ENCODE data around the gene RASSF5. TPM values are rescaled to one million over a fixed set of nuclear protein-coding genes. Genes with fewer than 3 reads are reported as not detected.
"Not testable (repeated sequence)": the region's sequence is repeated elsewhere in the genome, so short reads cannot be mapped to it uniquely, and the experiment has no call there.

Gene RASSF5
- total RNA-seq, 1 experiment from 2014 or later = 12.4 TPM

GRCh38 chr1:206579747-206580437 lies 72.6 kb downstream of the RASSF5 start:
- Histone ChIP-seq H3K4me3 (no peak overlapping the region), H2AFZ (no peak overlapping the region), H3K36me3 (ENCODE audit: low read depth) (no peaks in the 10 kb centered on the region), H3K4me1 (replicated peaks; ENCODE audit: insufficient read depth) (peaks cover 10% of the 10 kb centered on the region; the same call in 1 of the 2 replicates), H3K9me2 (ENCODE audit: insufficient read depth) (no peaks in the 10 kb centered on the region), H3K27me3 (ENCODE audit: insufficient read depth, low read depth) (no peaks in the 10 kb centered on the region), H3K9me3 (ENCODE audit: insufficient read depth, low read depth) (no peaks in the 10 kb centered on the region), H3F3A (ENCODE audit: insufficient read depth, low read depth) (no peaks in the 10 kb centered on the region), H3K4me2 (no peak overlapping the region), H4K20me1 (ENCODE audit: insufficient read depth) (no peaks in the 10 kb centered on the region), H3K79me2 (ENCODE audit: low read depth) (no peaks in the 10 kb centered on the region), H3K27ac (no peak overlapping the region)
- TF ChIP-seq EZH2 (IDR thresholded peaks at IDR 0.05; ENCODE audit: low read depth) = no peak
- no peak for TF ChIP-seq CTCF (conservative IDR thresholded peaks at IDR 0.05)
- DNase-seq = peak in 1 of 2 experiments; percentile 52
- intact Hi-C loops (cut with micrococcal nuclease; ENCODE audit: unreplicated experiment) = loop anchor here (5.0 kb wide), 1 partner anchor 38 kb away; no protein-coding TSS in a partner anchor
- BruUV-seq (replicated peaks) = no TSS peak
- ChIA-PET CTCF (no interaction called here), POLR2A (ENCODE audit: unreplicated experiment) (no interaction called here)

- Histone ChIP-seq H3K4me2 (no peak overlapping the region), H3F3A (ENCODE audit: insufficient read depth, low read depth) (no peaks in the 10 kb centered on the region), H4K20me1 (ENCODE audit: insufficient read depth) (no peaks in the 10 kb centered on the region), H3K27me3 (ENCODE audit: insufficient read depth, low read depth) (no peaks in the 10 kb centered on the region), H3K79me2 (ENCODE audit: low read depth) (no peaks in the 10 kb centered on the region), H2AFZ (no peak overlapping the region), H3K9me3 (ENCODE audit: insufficient read depth, low read depth) (no peaks in the 10 kb centered on the region), H3K36me3 (ENCODE audit: low read depth) (no peaks in the 10 kb centered on the region), H3K4me1 (replicated peaks; ENCODE audit: insufficient read depth) (peaks cover 10% of the 10 kb centered on the region; the same call in 1 of the 2 replicates), H3K9me2 (ENCODE audit: insufficient read depth) (no peaks in the 10 kb centered on the region), H3K4me3 (no peak overlapping the region), H3K27ac (no peak overlapping the region)
- ChIA-PET CTCF (no interaction called here), POLR2A (ENCODE audit: unreplicated experiment) (no interaction called here)
- TF ChIP-seq CTCF (conservative IDR thresholded peaks at IDR 0.05) (no peak), EZH2 (IDR thresholded peaks at IDR 0.05; ENCODE audit: low read depth) (no peak)
- DNase-seq = no peak
- intact Hi-C loops (cut with micrococcal nuclease; ENCODE audit: unreplicated experiment) = loop anchor here (5.0 kb wide), 1 partner anchor 38 kb away; no protein-coding TSS in a partner anchor
- no TSS peak for BruUV-seq (replicated peaks)
These were observed 73.2 kb downstream of the RASSF5 start for GRCh38 chr1:206580438-206581113.

GRCh38 chr1:206581114-206581497 lies 73.8 kb downstream of the RASSF5 start:
- H3F3A ChIP-seq (ENCODE audit: insufficient read depth, low read depth); H3K27ac ChIP-seq; DNase-seq; BruUV-seq (replicated peaks); H3K4me3 ChIP-seq; H2AFZ ChIP-seq; H3K4me2 ChIP-seq; H4K20me1 ChIP-seq (ENCODE audit: insufficient read depth); H3K36me3 ChIP-seq (ENCODE audit: low read depth); H3K79me2 ChIP-seq (ENCODE audit: low read depth); H3K27me3 ChIP-seq (ENCODE audit: insufficient read depth, low read depth); POLR2A ChIA-PET (ENCODE audit: unreplicated experiment); CTCF ChIA-PET; H3K9me2 ChIP-seq (ENCODE audit: insufficient read depth); H3K9me3 ChIP-seq (ENCODE audit: insufficient read depth, low read depth): not testable (repeated sequence)
- H3K4me1 ChIP-seq (replicated peaks; ENCODE audit: insufficient read depth) = peaks cover 12% of the 10 kb centered on the region
- intact Hi-C loops (cut with micrococcal nuclease; ENCODE audit: unreplicated experiment) = loop anchor here (5.0 kb wide), 1 partner anchor 39 kb away; no protein-coding TSS in a partner anchor

Measured in PC-9 (cell line).